HG03060 (cell line): Measurements from ENCODE around the gene MVB12B.
"Not testable (repeated sequence)": the region's sequence is repeated elsewhere in the genome, so short reads cannot be mapped to it uniquely, and the experiment has no call there.

Source experiments
- ATAC-seq: cut with Tn5 transposase; IDR thresholded peaks from one replicate; pipeline ENCODE4 v1.9.1; 2021; ENCODE audit warnings: low read depth, moderate number of reproducible peaks; ENCODE audit not compliant: unreplicated experiment

MVB12B gene

GRCh38 chr9:126546036-126546435 lies 219.4 kb downstream of the MVB12B start:
- no peak for ATAC-seq

- ATAC-seq, result no peak
These were observed 221.7 kb downstream of the MVB12B start for GRCh38 chr9:126548312-126548711.

- ATAC-seq, result no peak
These were observed 222.8 kb downstream of the MVB12B start for GRCh38 chr9:126549246-126550006.

GRCh38 chr9:126550891-126551351 lies 224.3 kb downstream of the MVB12B start:
- ATAC-seq, result no peak

- ATAC-seq, result no peak
These were observed 225.2 kb downstream of the MVB12B start for GRCh38 chr9:126551812-126552211.

- no peak for ATAC-seq
These were observed 227.7 kb downstream of the MVB12B start for GRCh38 chr9:126554292-126554691.

GRCh38 chr9:126555421-126555820 lies 228.8 kb downstream of the MVB12B start:
- not testable (repeated sequence) for ATAC-seq
